GM12878 (cell line): ENCODE data around the gene SPG21.
A peak's percentile ranks its signal among the peaks of the same experiment; 100 is the strongest.

Experiments used
- FOXK2 ChIP-seq: fragments of 450-650 bp; IDR thresholded peaks from 2 replicates; pipeline ENCODE4 v1.6.1; 2017; ENCODE audit warnings: mild to moderate bottlenecking, moderate library complexity
- MXI1 ChIP-seq: fragments of 150-350 bp; IDR thresholded peaks from 2 replicates; pipeline ENCODE4 v1.6.1; 2011; ENCODE audit warnings: low read depth, mild to moderate bottlenecking, inconsistent platforms, low read length, improper control_type of control experiment
- POLR2A ChIP-seq: IDR thresholded peaks from 2 replicates; pipeline ENCODE4 v1.6.1; 2011; ENCODE audit warnings: low read depth, mild to moderate bottlenecking, low read length
- ZNF622 ChIP-seq: fragments of 450-650 bp; IDR thresholded peaks from 2 replicates; pipeline ENCODE4 v1.6.1; 2017; ENCODE audit warnings: mild to moderate bottlenecking, inconsistent platforms
- TF ChIP-seq, protein P1 (sequence below): IDR thresholded peaks from 2 replicates; pipeline ENCODE4 v1.6.1; 2011; ENCODE audit warnings: borderline replicate concordance, low read depth, mild to moderate bottlenecking, moderate library complexity, mixed read lengths, low read length; ENCODE audit not compliant: insufficient read depth; ENCODE audit errors: extremely low read length

DNA sequence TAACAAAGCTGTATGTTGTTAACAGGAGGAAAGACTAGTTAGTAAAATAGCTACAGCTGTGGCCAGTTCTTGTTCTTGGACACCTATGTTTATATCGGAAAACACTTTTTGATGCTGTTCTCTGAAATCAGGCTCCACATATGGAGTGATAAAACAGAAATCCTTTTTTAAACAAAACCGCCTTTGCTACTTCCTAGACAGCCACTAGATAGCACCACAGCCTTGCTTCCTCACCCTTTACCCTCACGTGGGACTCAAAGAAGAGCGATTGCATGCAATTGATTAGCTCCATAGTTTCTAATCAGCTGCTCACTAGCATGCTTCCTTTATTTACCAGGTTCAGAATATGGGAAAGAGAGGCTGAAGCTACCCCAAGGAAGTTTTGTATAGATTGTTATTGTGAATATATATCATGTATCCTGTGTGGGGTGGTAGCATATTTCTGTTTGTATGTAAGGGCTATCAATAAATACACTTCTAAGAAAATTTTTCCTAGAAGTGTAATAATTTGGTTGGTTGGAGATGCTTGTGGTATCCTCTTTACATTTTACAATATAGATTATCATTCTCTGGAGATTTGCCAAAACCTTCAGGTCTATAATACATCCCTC, 44.0 kb upstream of the SPG21 start:
- TF ChIP-seq, protein P1, sequence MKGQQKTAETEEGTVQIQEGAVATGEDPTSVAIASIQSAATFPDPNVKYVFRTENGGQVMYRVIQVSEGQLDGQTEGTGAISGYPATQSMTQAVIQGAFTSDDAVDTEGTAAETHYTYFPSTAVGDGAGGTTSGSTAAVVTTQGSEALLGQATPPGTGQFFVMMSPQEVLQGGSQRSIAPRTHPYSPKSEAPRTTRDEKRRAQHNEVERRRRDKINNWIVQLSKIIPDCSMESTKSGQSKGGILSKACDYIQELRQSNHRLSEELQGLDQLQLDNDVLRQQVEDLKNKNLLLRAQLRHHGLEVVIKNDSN: peak; percentile 64
- TF ChIP-seq POLR2A: no peak
- TF ChIP-seq FOXK2: no peak
- TF ChIP-seq MXI1: no peak
- TF ChIP-seq ZNF622: no peak
